Globus pallidus (tissue), 1 donor: ENCODE data around the gene DRC7.
"Not testable (repeated sequence)": the region's sequence is repeated elsewhere in the genome, so short reads cannot be mapped to it uniquely, and the experiment has no call there.

Experiments
- DNase-seq: peaks from one replicate; pipeline ENCODE4 v3.0.0-alpha.2; 2015; ENCODE audit warnings: low spot score

DRC7 gene

DNA sequence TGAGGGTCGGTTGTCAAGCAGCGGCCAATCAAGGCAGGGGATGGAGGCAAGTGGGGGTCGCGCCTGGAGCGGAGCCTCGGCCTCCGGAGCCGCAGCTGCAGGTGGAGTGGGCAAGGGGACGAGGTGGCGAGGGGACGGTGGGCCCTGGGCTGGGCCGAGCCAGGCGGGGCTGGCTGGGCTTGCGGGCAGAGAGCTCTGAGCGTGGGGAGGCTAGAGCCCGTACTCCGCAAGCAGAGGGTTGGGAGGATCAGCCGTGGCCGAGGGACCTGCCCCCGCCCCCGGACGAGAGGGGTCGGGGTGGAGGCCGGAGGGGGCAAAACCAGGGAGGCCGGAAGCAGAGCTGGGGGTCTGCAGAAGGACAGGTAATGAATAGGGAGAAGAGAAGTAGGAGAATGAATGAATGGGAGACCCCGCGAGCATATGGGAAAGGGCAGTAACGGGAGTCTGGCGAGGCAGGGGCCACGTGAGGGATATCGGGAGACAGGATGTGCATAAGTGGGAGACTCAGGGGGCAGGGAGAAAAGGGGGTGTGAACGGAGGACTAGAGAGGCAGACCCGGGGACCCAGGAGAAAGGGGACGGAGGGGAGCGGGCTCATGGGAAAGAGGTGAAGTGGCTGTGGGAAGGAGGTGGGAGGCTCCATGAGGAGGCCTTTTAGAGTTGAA is 41.3 kb downstream of the DRC7 start, which contains the start of gene KATNB1:
Gene KATNB1 (plus strand): TSS at position 16 of the 664 bp plus-strand sequence. CDS start 1,474 bp downstream, outside the sequence.
- no peak for DNase-seq

GRCh38 chr16:57736419-57737351 is 42.1 kb downstream of the DRC7 start:
- peak; percentile 58 for DNase-seq

- DNase-seq: no peak
Measured at GRCh38 chr16:57738844-57739243, 44.2 kb downstream of the DRC7 start.

DNA sequence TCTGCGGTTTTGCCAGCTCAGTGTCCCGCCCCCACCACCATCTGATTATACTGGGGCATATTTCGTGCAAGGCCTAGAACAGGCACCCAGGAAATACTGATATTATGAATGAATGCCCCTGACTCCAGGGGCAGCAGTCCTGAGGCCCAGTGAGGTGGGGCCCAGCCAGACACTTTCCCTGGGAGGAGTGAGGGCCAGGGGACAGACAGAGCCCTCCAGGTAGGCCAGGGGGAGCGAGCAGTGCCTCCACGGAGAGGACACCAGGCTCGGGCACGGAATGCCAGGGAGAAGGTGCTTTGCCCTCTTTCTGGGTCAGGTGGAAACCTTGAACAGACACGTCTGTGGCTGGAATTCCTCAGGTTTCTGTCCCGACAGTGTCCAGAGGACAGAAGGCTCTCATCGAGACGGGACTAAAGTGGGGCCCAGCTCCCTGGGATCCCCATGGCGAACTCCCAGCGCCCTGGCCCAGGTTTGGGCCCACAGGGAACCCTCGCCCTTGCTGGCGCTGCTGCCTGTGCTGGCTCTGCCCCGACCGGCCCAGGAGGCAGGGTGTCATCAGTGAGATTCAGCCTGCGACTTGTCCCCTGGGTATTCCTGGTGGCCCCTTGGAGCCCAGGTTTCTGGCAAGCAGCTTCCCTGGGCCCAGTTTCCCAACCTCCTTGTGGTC is 45.3 kb downstream of the DRC7 start:
- no peak for DNase-seq

GRCh38 chr16:57740423-57741071 is 45.9 kb downstream of the DRC7 start:
- no peak for DNase-seq

DNA sequence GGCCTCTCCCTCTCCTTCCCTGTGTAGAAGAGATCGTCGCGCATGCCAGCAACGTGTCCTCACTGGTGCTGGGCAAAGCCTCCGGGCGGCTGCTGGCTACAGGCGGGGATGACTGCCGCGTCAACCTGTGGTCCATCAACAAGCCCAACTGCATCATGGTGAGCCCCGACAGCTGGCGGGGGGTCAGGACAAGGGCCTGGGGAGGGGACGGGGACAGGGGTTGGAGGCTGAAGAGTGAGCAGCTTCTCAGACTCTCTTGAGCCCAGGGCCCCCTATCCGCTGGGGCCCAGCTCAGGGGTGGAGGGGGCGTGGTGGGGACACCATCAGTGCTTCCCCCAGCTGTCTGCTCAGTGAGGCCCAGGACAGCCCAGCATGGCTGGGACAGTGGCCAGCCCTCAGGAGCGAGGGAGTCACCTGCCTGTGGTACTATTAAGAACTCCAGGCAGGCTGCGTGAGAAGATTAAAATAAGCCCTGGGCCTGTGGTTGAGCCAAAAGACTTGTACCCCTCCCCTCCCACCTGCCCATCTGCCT is 47.1 kb downstream of the DRC7 start:
- no peak for DNase-seq

- no peak for DNase-seq
Measured at GRCh38 chr16:57742543-57742942, 47.9 kb downstream of the DRC7 start.

DNA sequence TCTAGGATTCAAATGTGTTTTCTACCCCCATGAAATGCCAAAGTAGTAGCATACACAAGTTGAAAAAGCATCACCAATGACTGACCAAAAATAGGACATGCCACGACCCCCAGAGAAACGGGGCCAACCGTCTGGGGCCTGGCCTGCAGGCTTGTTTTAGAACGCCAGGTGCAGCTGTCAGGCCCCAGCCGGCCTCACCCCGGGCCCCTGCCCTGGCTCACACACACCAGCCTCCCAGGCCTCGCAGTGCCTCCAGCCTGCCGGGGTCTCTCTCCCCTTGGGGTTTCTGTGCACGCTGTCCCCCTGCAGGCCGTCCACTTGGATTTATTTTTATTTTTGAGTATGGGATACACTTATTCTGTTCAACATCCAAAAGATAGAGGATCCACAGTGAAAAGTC is 48.9 kb downstream of the DRC7 start:
- DNase-seq: no peak

DNA sequence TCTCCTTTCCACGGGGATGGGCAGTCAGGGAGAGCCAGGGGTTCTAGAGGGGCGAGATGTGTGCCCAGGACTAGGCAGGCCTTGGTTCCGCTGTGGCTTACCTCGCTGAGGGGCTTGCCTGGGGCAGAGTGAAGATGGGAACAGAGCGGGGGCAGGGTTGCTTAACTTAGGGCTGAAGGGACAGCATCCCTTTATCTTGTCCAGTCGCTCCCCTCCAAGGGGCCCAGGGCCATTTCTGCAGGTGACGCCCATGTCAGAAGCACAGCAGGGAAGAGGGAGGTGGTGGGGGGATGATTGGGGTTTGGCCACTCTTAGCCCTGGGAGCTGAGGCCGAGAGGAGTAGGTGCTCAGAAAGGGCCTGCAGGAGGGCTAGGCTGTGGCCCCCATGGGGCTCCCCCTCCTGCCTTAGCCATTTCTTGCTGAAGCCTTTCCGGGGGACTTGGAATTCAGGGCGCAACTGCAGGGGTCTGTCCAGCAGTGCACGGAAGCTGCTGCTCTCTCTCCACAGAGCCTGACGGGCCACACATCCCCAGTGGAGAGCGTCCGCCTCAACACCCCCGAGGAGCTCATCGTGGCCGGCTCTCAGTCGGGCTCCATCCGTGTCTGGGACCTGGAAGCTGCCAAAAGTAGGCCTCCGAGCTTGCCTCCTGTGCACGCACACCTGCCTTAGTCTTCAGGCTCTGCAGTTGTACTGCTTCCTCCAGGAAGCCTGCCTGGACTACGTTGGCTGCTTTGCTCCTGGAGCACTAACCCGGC is 49.5 kb downstream of the DRC7 start:
- DNase-seq: no peak

DNA sequence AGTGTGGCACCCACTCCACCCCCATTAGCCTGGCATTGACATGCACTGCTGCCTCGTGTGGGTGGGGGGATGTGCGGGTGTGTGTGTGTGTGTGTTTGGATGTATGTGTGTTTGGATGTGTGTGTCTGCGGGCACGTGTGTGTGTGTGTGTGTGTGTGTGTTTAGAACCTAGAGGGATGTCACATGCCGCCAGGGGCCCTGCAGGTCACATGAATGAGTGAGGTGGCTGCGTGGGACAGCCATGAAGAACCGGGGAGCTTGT is 50.0 kb downstream of the DRC7 start:
- no peak for DNase-seq

- DNase-seq: no peak
Measured at GRCh38 chr16:57745768-57746167, 51.2 kb downstream of the DRC7 start.

DNA sequence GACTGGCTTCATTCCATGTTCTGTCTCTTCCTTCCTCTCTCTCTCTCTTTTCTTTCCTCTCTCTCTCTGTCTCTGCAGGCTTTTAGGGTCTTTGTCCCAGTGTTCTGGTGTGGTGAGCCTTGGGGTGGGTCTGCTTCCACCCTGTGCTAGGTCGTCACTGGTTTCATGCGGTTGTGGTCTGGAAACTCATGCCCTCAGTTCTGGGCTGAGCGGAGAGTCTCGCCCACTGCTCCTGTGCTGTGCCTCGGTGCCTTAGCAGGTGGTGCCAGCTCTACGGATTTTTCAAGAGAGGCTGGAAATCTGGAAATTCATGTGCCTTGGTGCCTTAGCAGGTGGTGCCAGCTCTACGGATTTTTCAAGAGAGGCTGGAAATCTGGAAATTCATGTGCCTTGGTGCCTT is 51.7 kb downstream of the DRC7 start:
- not testable (repeated sequence) for DNase-seq

- DNase-seq: no peak
Measured at GRCh38 chr16:57747091-57747490, 52.5 kb downstream of the DRC7 start.

GRCh38 chr16:57747496-57747895 is 52.9 kb downstream of the DRC7 start:
- no peak for DNase-seq

DNA sequence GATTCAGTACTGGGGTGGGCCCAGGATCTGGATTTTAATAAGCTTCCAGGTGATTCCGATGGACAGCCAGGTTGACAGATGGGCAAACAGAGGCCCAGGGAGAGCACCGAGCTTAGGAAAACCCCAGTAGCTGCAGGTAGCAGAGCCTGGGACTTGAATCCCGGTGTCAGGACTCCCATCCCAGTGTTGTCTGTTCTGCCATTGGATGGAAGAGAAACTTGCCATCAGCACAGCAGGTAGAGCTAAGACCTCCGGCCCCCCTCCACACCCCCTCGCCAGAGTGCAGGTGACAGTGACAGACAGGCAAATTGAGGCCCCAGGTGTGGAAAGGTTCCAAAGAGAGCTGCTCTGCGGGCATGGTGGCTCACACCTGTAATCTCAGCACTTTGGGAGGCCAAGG is 53.4 kb downstream of the DRC7 start:
- DNase-seq: no peak

DNA sequence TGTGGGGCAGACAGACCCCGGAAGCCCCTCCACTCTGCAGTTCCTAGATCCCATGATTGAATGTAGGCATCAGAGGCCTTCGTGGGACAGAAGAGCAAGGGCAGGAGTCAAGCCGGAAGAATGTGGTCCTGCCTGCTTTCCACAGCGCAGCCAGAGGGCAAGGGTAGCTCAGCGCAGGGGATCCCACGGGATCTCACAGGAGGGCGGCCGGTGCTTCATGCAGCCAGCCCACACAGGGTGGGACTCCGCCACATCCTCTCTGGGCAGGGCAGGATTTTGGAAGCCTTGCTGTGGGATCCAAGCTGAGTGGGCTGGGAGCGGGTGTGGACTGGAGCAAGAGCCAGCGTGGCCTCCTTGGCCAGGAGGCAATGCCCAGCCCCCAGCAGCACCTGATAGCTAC is 54.0 kb downstream of the DRC7 start:
- no peak for DNase-seq

DNA sequence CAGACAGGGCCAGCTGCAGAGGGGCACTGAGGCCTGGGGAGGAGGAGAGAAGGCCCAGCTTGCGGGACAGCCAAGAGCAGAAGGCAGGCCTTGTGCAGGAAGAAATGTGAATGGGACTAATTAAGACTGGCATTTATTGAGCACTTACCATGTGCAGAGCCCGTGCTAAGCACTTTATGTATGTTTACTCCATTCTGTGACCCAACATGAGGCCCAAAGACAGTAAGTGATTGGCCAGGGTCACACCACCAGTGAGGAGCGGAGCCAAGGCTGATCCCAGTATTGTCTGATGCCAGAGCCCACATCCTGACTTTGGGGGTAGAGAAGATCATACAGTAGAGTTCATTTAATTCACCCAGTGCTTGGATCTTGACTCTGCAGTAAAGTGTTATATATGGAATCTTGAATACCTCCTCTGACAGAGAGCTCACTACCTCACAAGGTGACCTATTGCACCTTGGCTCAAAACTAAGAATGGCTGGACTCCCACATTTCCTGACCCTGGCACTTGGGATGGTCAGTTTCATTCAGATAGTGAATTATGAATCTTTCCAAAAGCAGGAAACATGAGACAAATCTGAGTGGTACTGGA is 54.6 kb downstream of the DRC7 start:
- DNase-seq: no peak

- DNase-seq: no peak
Measured at GRCh38 chr16:57749856-57750452, 55.3 kb downstream of the DRC7 start.

DNA sequence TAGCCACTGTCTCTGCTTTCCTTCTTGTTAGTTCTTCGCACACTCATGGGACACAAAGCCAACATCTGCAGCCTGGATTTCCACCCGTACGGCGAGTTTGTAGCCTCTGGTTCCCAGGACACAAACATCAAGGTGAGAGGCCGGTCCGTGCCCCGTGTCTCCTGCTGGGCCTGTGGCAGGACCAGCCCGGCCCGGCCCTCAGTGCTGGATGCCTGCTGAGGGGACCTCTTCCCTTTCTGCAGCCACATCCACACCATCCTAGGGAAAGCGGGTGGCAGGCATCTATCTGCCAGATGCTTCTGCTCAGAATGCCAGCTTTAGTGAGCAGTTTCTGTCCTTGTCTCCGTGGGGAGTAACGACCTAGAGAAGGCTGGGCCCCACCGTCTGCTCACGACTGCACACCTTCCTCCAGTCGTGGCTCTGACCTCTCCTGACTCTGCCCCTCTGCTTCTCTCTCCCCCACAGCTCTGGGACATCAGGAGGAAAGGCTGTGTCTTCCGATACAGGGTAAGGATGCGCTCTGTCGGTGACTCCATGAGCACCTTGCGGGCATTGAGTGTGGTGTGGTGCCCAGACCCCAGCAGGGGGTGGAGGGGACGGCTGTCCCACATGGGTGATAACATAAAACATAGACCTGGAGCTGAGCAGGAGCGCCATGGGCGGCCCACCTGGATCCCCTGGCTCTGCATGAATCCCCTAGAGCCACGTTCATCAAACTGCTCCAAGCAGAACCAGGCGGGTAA is 56.4 kb downstream of the DRC7 start:
- no peak for DNase-seq
